MCF 10A (cell line): ENCODE data around the gene CCDC40. TPM values are rescaled to one million over a fixed set of nuclear protein-coding genes. Genes with fewer than 3 reads are reported as not detected.

ENCODE experiments used
- BruUV-seq: library from RNA; stranded (reverse); fragments of 400-500 nt; replicated peaks from 2 replicates; lab custom pipeline; 2021; lab: Mats Ljungman, UMichigan
- CTCF ChIA-PET: fragments of 300-600 bp; sonication (Branson Sonifier 250); formaldehyde crosslinking; extraction: SDS; loops from one replicate; lab custom pipeline; 2021; ENCODE audit warnings: antibody characterized with exemption, inconsistent platforms; lab: Yijun Ruan, JAX
- POLR2A ChIA-PET: fragments of 300-600, 350-650 bp; sonication (Branson Sonifier 250); formaldehyde crosslinking; extraction: SDS; loops from one replicate; lab custom pipeline; 2020; ENCODE audit warnings: antibody characterized with exemption, inconsistent platforms; lab: Yijun Ruan, JAX
- DNase-seq: peaks from one replicate; pipeline ENCODE4 v3.0.0-alpha.2; 2018; ENCODE audit not compliant: unreplicated experiment
- H3K27ac Mint-ChIP-seq: one replicate; pipeline ENCODE4 v1.8.0; 2022; ENCODE audit warnings: mild to moderate bottlenecking, low read depth, mixed read lengths; ENCODE audit not compliant: unreplicated experiment
- H3K27me3 Mint-ChIP-seq: one replicate; pipeline ENCODE4 v1.8.0; 2022; ENCODE audit warnings: mixed read lengths; ENCODE audit not compliant: insufficient read depth, unreplicated experiment
- H3K36me3 Mint-ChIP-seq: one replicate; pipeline ENCODE4 v1.8.0; 2022; ENCODE audit warnings: mild to moderate bottlenecking, moderate library complexity, mixed read lengths; ENCODE audit not compliant: insufficient read depth, unreplicated experiment
- H3K4me1 Mint-ChIP-seq: one replicate; pipeline ENCODE4 v1.8.0; 2022; ENCODE audit warnings: mixed read lengths; ENCODE audit not compliant: insufficient read depth, unreplicated experiment
- H3K4me3 Mint-ChIP-seq: one replicate; pipeline ENCODE4 v1.8.0; 2022; ENCODE audit warnings: mild to moderate bottlenecking, moderate library complexity, mixed read lengths; ENCODE audit not compliant: unreplicated experiment
- H3K9me3 Mint-ChIP-seq: one replicate; pipeline ENCODE4 v1.8.0; 2022; ENCODE audit warnings: mixed read lengths; ENCODE audit not compliant: unreplicated experiment
- intact Hi-C: fragments of 100-400 bp; cut with micrococcal nuclease; formaldehyde crosslinking; loops from 2 replicates; pipeline ENCODE4 v1.14.1; 2022
- total RNA-seq: library from RNA; stranded (reverse); gene quantifications from 2 replicates; pipeline ENCODE4 v1.2.3, GENCODE V29; 2022
- TF ChIP-seq, protein P1 (sequence below): fragments of 200-600 bp; IDR thresholded peaks from one replicate; pipeline ENCODE4 v1.8.0; 2022; ENCODE audit warnings: antibody characterized with exemption, mild to moderate bottlenecking; ENCODE audit not compliant: unreplicated experiment

CCDC40 gene
- total RNA-seq, 1 experiment from 2014 or later = 4.1 TPM

GRCh38 chr17:80086081-80086480, 49.6 kb downstream of the CCDC40 start:
- H3K4me3 Mint-ChIP-seq = no peak overlapping the region
- no peaks in the 10 kb centered on the region for H3K9me3 Mint-ChIP-seq
- POLR2A ChIA-PET = interaction anchor here (0.7 to 1.6 kb wide), 2 partner anchors 15 to 1483 kb away, joined by 3 read pairs; partner anchors contain the start of gene GAA
- peaks cover 26% of the 10 kb centered on the region for H3K27me3 Mint-ChIP-seq
- no peak overlapping the region for H3K27ac Mint-ChIP-seq
- no peaks in the 10 kb centered on the region for H3K36me3 Mint-ChIP-seq
- intact Hi-C loops = no loop called here
- CTCF ChIA-PET = interaction anchor here (0.6 to 0.7 kb wide), 2 partner anchors 14 to 18 kb away, joined by 3 to 5 read pairs; no protein-coding TSS in a partner anchor
- no TSS peak for BruUV-seq
- TF ChIP-seq, protein P1, sequence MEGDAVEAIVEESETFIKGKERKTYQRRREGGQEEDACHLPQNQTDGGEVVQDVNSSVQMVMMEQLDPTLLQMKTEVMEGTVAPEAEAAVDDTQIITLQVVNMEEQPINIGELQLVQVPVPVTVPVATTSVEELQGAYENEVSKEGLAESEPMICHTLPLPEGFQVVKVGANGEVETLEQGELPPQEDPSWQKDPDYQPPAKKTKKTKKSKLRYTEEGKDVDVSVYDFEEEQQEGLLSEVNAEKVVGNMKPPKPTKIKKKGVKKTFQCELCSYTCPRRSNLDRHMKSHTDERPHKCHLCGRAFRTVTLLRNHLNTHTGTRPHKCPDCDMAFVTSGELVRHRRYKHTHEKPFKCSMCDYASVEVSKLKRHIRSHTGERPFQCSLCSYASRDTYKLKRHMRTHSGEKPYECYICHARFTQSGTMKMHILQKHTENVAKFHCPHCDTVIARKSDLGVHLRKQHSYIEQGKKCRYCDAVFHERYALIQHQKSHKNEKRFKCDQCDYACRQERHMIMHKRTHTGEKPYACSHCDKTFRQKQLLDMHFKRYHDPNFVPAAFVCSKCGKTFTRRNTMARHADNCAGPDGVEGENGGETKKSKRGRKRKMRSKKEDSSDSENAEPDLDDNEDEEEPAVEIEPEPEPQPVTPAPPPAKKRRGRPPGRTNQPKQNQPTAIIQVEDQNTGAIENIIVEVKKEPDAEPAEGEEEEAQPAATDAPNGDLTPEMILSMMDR = no peak
- DNase-seq = no peak
- no peaks in the 10 kb centered on the region for H3K4me1 Mint-ChIP-seq

- Mint-ChIP-seq H3K4me3 (no peak overlapping the region), H3K9me3 (no peaks in the 10 kb centered on the region), H3K27me3 (peaks cover 26% of the 10 kb centered on the region), H3K36me3 (no peaks in the 10 kb centered on the region), H3K4me1 (no peaks in the 10 kb centered on the region), H3K27ac (no peak overlapping the region)
- intact Hi-C loops = no loop called here
- no peak for DNase-seq
- no TSS peak for BruUV-seq
- TF ChIP-seq, protein P1 = no peak
- CTCF ChIA-PET = interaction anchor here (0.6 to 1.2 kb wide), 3 partner anchors 37 to 103 kb away, joined by 3 to 5 read pairs (median 3); no protein-coding TSS in a partner anchor
- POLR2A ChIA-PET = interaction anchor here (0.7 to 1.6 kb wide), 2 partner anchors 15 to 1484 kb away, joined by 3 read pairs; partner anchors contain the start of gene GAA
Observed at GRCh38 chr17:80086616-80087015, 50.2 kb downstream of the CCDC40 start.

- CTCF ChIA-PET = interaction anchor here (0.6 to 1.2 kb wide), 5 partner anchors 14 to 969 kb away, joined by 3 to 5 read pairs (median 3); partner anchors contain the start of gene GAA
- BruUV-seq = no TSS peak
- H3K9me3 Mint-ChIP-seq = no peaks in the 10 kb centered on the region
Observed at GRCh38 chr17:80087346-80088265, 51.2 kb downstream of the CCDC40 start.

More at GRCh38 chr17:80087346-80088265, 51.2 kb downstream of the CCDC40 start:
- POLR2A ChIA-PET = interaction anchor here (1.4 to 1.6 kb wide), 2 partner anchors 14 kb away, joined by 3 read pairs; partner anchors contain the start of gene GAA
- no peak for DNase-seq
- TF ChIP-seq, protein P1 = no peak
- Mint-ChIP-seq H3K27me3 (peaks cover 26% of the 10 kb centered on the region), H3K36me3 (no peaks in the 10 kb centered on the region), H3K4me3 (no peak overlapping the region), H3K4me1 (no peaks in the 10 kb centered on the region), H3K27ac (no peak overlapping the region)
- intact Hi-C loops = no loop called here
